Fibroblast of mammary gland (primary cell): ENCODE results near the gene DGKQ.

Experiments
- DNase-seq: peaks from one replicate; pipeline ENCODE4 v3.0.0-alpha.2; 2010; ENCODE audit warnings: low read depth
- H3K4me3 ChIP-seq: 2 replicates; pipeline ENCODE4 v1.5.1; 2011; ENCODE audit warnings: low read depth, mild to moderate bottlenecking, low read length, moderate library complexity; ENCODE audit not compliant: control insufficient read depth
- CTCF ChIP-seq: conservative IDR thresholded peaks from 2 replicates; pipeline ENCODE4 v1.5.1; 2011; ENCODE audit warnings: low read depth, low read length, inconsistent platforms; ENCODE audit not compliant: control insufficient read depth, insufficient read depth

Gene DGKQ

DNA sequence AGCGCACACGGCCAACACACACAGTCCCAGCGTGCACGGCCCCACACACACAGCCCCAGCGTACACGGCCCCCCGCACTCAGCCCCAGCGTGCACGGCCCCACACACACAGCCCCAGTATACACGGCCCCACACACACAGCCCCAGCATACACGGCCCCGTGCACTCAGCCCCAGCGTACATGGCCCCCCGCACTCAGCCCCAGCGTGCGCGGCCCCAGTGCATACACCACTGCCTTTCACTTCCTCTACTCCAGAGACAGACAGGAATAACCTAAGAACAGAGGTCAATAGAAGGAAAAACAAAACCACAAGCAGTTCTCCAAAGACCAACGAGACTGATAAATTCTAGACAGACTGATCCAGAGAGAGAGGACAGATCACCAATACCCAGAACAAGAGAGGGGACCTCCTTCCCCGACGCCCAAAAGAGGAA lies 58.3 kb downstream of the DGKQ start:
- peak; percentile 10 for DNase-seq
- peak overlapping the region; percentile 6 for H3K4me3 ChIP-seq
- TF ChIP-seq CTCF, result no peak

DNA sequence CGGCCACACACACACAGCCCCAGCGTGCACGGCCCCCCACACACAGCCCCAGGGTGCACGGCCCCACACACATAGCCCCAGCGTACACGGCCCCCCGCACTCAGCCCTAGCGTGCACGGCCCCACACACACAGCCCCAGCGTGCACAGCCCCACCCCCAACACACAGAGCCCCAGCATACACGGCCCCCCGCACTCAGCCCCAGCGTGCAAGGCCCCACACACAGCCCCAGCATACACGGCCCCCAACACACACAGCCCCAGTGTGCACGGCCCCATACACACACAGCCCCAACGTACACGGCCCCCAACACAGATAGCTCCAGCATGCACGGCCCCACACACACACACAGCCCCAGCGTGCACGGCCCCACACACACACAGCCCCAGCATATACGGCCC lies 58.8 kb downstream of the DGKQ start:
- DNase-seq, result no peak
- no peak for TF ChIP-seq CTCF
- peak overlapping the region; percentile 6 for H3K4me3 ChIP-seq

DNA sequence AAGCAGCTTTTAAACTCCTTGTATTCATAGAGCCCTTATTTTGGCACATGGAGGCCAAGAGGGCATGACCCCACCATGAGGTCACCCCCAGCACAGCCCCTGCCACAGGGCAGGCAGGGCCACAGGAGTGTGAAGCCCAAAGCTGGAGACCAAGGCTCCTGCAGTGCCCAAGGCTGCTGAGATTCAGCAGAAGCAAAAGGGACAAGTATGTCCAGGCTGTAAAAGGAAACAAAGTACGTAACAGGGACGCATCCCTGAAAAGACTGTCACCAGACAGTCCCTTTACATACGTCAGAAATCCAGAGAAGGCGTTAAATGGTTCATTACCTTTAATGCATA lies 60.1 kb downstream of the DGKQ start:
- H3K4me3 ChIP-seq, result no peak overlapping the region
- no peak for DNase-seq
- no peak for TF ChIP-seq CTCF

DNA sequence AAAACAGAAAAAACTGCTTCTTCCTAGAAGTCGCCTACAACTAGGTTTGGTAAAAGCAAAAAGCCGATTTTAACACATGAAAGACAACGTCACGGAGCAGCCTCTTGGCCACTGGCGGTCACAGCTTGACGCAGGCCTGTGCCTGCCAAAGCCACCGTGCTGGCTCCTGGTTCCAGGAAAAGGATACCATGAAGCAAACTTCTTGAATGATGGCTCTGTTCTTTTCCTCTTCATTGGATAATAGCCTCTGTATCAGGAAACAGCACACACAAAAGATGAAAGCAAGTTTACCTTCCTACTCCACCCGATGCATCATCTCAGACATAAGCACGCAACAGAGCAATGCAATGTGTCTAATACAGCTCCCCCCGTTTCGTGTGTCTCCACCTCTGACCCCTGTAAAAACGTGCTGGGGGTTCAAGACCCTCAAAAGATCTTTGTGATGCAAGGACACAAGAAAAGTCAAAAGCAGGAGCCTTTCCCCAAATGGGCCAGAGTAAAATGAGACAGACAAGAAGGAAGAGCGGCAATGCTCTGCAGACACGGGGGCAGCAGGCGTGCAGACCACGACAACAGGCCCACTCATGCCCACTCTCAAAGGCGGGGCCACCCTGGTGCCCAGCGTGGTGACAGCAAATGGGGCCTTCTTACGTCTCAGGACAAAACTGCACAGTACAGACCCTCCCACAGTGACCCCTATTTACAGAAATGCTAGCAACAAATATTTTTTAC lies 60.7 kb downstream of the DGKQ start:
- DNase-seq, result no peak
- TF ChIP-seq CTCF, result no peak
- no peak overlapping the region for H3K4me3 ChIP-seq

- no peak for DNase-seq
- H3K4me3 ChIP-seq, result no peak overlapping the region
- TF ChIP-seq CTCF, result no peak
These were observed 61.4 kb downstream of the DGKQ start for GRCh38 chr4:911871-912490.

GRCh38 chr4:911221-911751 lies 62.1 kb downstream of the DGKQ start:
- no peak overlapping the region for H3K4me3 ChIP-seq
- no peak for TF ChIP-seq CTCF
- DNase-seq, result no peak
